Neural cell (in vitro differentiated cells): ENCODE results near the gene AGPAT3. TPM values are rescaled to one million over a fixed set of nuclear protein-coding genes. Genes with fewer than 3 reads are reported as not detected.

Experiments
- H2AFZ ChIP-seq: fragments of 200-600, 300-800 bp; sonication (generic), shearing (Covaris generic); 2 replicates; pipeline ENCODE4 v1.6.0; 2014; ENCODE audit warnings: low read depth, mild to moderate bottlenecking, antibody characterized with exemption, low read length, moderate library complexity
- H3F3A ChIP-seq: fragments of 200-600 bp; shearing (Covaris generic); 2 replicates; pipeline ENCODE4 v1.6.1; 2016; ENCODE audit warnings: mild to moderate bottlenecking, moderate library complexity, mixed read lengths, antibody characterized with exemption, low read length; ENCODE audit not compliant: insufficient read depth, poor library complexity, severe bottlenecking
- H3K27ac ChIP-seq: fragments of 200-600, 300-800 bp; sonication (generic), shearing (Covaris generic); 2 replicates; pipeline ENCODE4 v1.5.1; 2014; ENCODE audit warnings: mild to moderate bottlenecking, low read length, moderate library complexity
- H3K27me3 ChIP-seq: fragments of 300-800, 200-600 bp; sonication (generic), shearing (Covaris generic); 2 replicates; pipeline ENCODE4 v1.6.0; 2014; ENCODE audit warnings: mild to moderate bottlenecking, low read depth, low read length, moderate library complexity; ENCODE audit not compliant: insufficient read depth
- H3K36me3 ChIP-seq: fragments of 300-800, 200-600 bp; sonication (generic), shearing (Covaris generic); 2 replicates; pipeline ENCODE4 v1.5.1; 2014; ENCODE audit warnings: mild to moderate bottlenecking, antibody characterized with exemption, low read length, moderate library complexity; ENCODE audit not compliant: insufficient read depth
- H3K4me2 ChIP-seq: fragments of 300-800, 200-600 bp; sonication (generic), shearing (Covaris generic); 2 replicates; pipeline ENCODE4 v1.6.0; 2014; ENCODE audit warnings: mild to moderate bottlenecking, low read length
- H3K4me3 ChIP-seq: fragments of 300-800, 200-600 bp; sonication (generic), shearing (Covaris generic); 2 replicates; pipeline ENCODE4 v1.5.1; 2014; ENCODE audit warnings: mild to moderate bottlenecking, low read length, moderate library complexity
- H3K79me2 ChIP-seq: fragments of 200-600 bp; shearing (Covaris generic); replicated peaks from 2 replicates; pipeline ENCODE4 v1.6.0; 2014; ENCODE audit warnings: mild to moderate bottlenecking, low read length, moderate library complexity; ENCODE audit not compliant: insufficient read depth
- H3K9ac ChIP-seq: fragments of 300-800, 200-600 bp; sonication (generic), shearing (Covaris generic); 2 replicates; pipeline ENCODE4 v1.6.1; 2016; ENCODE audit warnings: mild to moderate bottlenecking, low read length, mixed read lengths
- H3K9me2 ChIP-seq: fragments of 200-600 bp; shearing (Covaris generic); 2 replicates; pipeline ENCODE4 v1.6.1; 2016; ENCODE audit warnings: mild to moderate bottlenecking, low read length, mixed read lengths; ENCODE audit not compliant: insufficient read depth
- H3K9me3 ChIP-seq: fragments of 200-600, 300-800 bp; sonication (generic), shearing (Covaris generic); 2 replicates; pipeline ENCODE4 v1.6.1; 2016; ENCODE audit warnings: mild to moderate bottlenecking, mixed run types, low read length, moderate library complexity, mixed read lengths
- H4K20me1 ChIP-seq: fragments of 200-600 bp; shearing (Covaris generic); 2 replicates; pipeline ENCODE4 v1.6.1; 2016; ENCODE audit warnings: mild to moderate bottlenecking, mixed run types; ENCODE audit not compliant: insufficient read depth
- CTCF ChIP-seq: fragments of 450-650 bp; IDR thresholded peaks from 2 replicates; pipeline ENCODE4 v1.5.1; 2014; ENCODE audit warnings: antibody characterized with exemption, mild to moderate bottlenecking, moderate library complexity; ENCODE audit not compliant: poor library complexity, severe bottlenecking
- EP300 ChIP-seq: fragments of 450-650 bp; conservative IDR thresholded peaks from 2 replicates; pipeline ENCODE4 v1.6.1; 2014; ENCODE audit warnings: antibody characterized with exemption, mild to moderate bottlenecking, moderate library complexity; ENCODE audit not compliant: poor library complexity, severe bottlenecking
- EZH2 ChIP-seq: fragments of 200-600, 300-800 bp; shearing (Covaris generic), sonication (generic); IDR thresholded peaks from 2 replicates; pipeline ENCODE4 v1.6.1; 2014; ENCODE audit warnings: antibody characterized with exemption, low read length, borderline replicate concordance, mild to moderate bottlenecking; ENCODE audit not compliant: insufficient read depth, poor library complexity, severe bottlenecking
- MXI1 ChIP-seq: fragments of 450-650 bp; conservative IDR thresholded peaks from 2 replicates; pipeline ENCODE4 v1.6.1; 2014; ENCODE audit warnings: antibody characterized with exemption, mild to moderate bottlenecking; ENCODE audit not compliant: poor library complexity, severe bottlenecking
- POLR2AphosphoS5 ChIP-seq: IDR thresholded peaks from 2 replicates; pipeline ENCODE4 v1.6.1; 2012
- RAD21 ChIP-seq: fragments of 450-650 bp; conservative IDR thresholded peaks from 2 replicates; pipeline ENCODE4 v1.6.1; 2014; ENCODE audit warnings: antibody characterized with exemption, mild to moderate bottlenecking, moderate library complexity
- REST ChIP-seq: IDR thresholded peaks from 2 replicates; pipeline ENCODE4 v1.6.1; 2012; ENCODE audit warnings: borderline replicate concordance
- SMC3 ChIP-seq: fragments of 450-650 bp; conservative IDR thresholded peaks from 2 replicates; pipeline ENCODE4 v1.6.1; 2014; ENCODE audit warnings: antibody characterized with exemption, mild to moderate bottlenecking, moderate library complexity; ENCODE audit not compliant: poor library complexity
- TAF1 ChIP-seq: IDR thresholded peaks from 2 replicates; pipeline ENCODE4 v1.6.1; 2012; ENCODE audit warnings: low read depth
- polyA plus RNA-seq: library from polyadenylated mRNA; depleted of rRNA; stranded (reverse); fragments of >200 nt; gene quantifications from 2 replicates; pipeline ENCODE4 v1.2.3, GENCODE V29; 2014

Gene AGPAT3
- polyA plus RNA-seq, 1 donor from 2014 or later = 8.4 TPM

- no peak for TF ChIP-seq EP300
- peak; percentile 32 for TF ChIP-seq MXI1
- TF ChIP-seq TAF1 = no peak
- H3K79me2 ChIP-seq = no peaks in the 10 kb centered on the region
- H4K20me1 ChIP-seq = no peaks in the 10 kb centered on the region
- H3K9ac ChIP-seq = no peak overlapping the region
- H3K27ac ChIP-seq = no peak overlapping the region
- H3K27me3 ChIP-seq = no peaks in the 10 kb centered on the region
- no peak overlapping the region for H3K4me2 ChIP-seq
- no peaks in the 10 kb centered on the region for H3K9me3 ChIP-seq
- H3F3A ChIP-seq = no peaks in the 10 kb centered on the region
- H3K4me3 ChIP-seq = no peak overlapping the region
- no peaks in the 10 kb centered on the region for H3K36me3 ChIP-seq
- no peaks in the 10 kb centered on the region for H3K9me2 ChIP-seq
- no peak overlapping the region for H2AFZ ChIP-seq
Observed at GRCh38 chr21:43974791-43975468, 109.9 kb downstream of the AGPAT3 start.

GRCh38 chr21:43975469-43976098 is 110.6 kb downstream of the AGPAT3 start:
- no peak overlapping the region for H3K9ac ChIP-seq

More at GRCh38 chr21:43975469-43976098, 110.6 kb downstream of the AGPAT3 start:
- H3K4me2 ChIP-seq = no peak overlapping the region
- no peaks in the 10 kb centered on the region for H3F3A ChIP-seq
- no peaks in the 10 kb centered on the region for H3K27me3 ChIP-seq
- H3K9me3 ChIP-seq = no peaks in the 10 kb centered on the region
- TF ChIP-seq TAF1 (no peak), SMC3 (peak; percentile 85), RAD21 (peak; percentile 84), CTCF (peak; percentile 91), POLR2AphosphoS5 (no peak), EP300 (no peak), REST (no peak), MXI1 (peak; percentile 11), EZH2 (no peak)
- no peaks in the 10 kb centered on the region for H3K36me3 ChIP-seq
- no peaks in the 10 kb centered on the region for H3K79me2 ChIP-seq
- H3K9me2 ChIP-seq = no peaks in the 10 kb centered on the region
- no peak overlapping the region for H2AFZ ChIP-seq
- no peaks in the 10 kb centered on the region for H4K20me1 ChIP-seq
- H3K27ac ChIP-seq = no peak overlapping the region
- no peak overlapping the region for H3K4me3 ChIP-seq
